H9 (cell line): ENCODE measurements around the gene KDM5D. TPM values are rescaled to one million over a fixed set of nuclear protein-coding genes. Genes with fewer than 3 reads are reported as not detected.

Source experiments
- DNase-seq: peaks from one replicate; pipeline ENCODE4 v3.0.0-alpha.2; 2017
- H2AFZ ChIP-seq: one replicate; pipeline ENCODE4 v1.6.1; 2013; ENCODE audit warnings: mild to moderate bottlenecking, low read length, control low read depth, moderate library complexity
- H2AK5ac ChIP-seq: 2 replicates; pipeline ENCODE4 v1.6.1; 2013; ENCODE audit warnings: low read length, control low read depth, mixed read lengths; ENCODE audit not compliant: insufficient read length
- H2BK120ac ChIP-seq: one replicate; pipeline ENCODE4 v1.6.1; 2013; ENCODE audit warnings: low read depth, mild to moderate bottlenecking, low read length, control low read depth, inconsistent platforms; ENCODE audit not compliant: poor library complexity, severe bottlenecking
- H2BK12ac ChIP-seq: 2 replicates; pipeline ENCODE4 v1.6.1; 2013; ENCODE audit warnings: low read length, control low read depth, mixed read lengths, low read depth; ENCODE audit not compliant: insufficient read length
- H2BK15ac ChIP-seq: 2 replicates; pipeline ENCODE4 v1.6.1; 2013; ENCODE audit warnings: low read depth, low read length, control low read depth
- H2BK20ac ChIP-seq: one replicate; pipeline ENCODE4 v1.6.1; 2013; ENCODE audit warnings: low read depth, mild to moderate bottlenecking, low read length, control low read depth, inconsistent platforms; ENCODE audit not compliant: poor library complexity, severe bottlenecking
- H2BK5ac ChIP-seq: 2 replicates; pipeline ENCODE4 v1.6.1; 2013; ENCODE audit warnings: low read length, control low read depth, mixed read lengths; ENCODE audit not compliant: insufficient read length
- H3K14ac ChIP-seq: 2 replicates; pipeline ENCODE4 v1.6.1; 2013; ENCODE audit warnings: low read length, control low read depth; ENCODE audit not compliant: insufficient read depth
- H3K18ac ChIP-seq: 2 replicates; pipeline ENCODE4 v1.6.1; 2013; ENCODE audit warnings: low read depth, mild to moderate bottlenecking, mixed read lengths, low read length, control low read depth; ENCODE audit not compliant: insufficient read length
- H3K23ac ChIP-seq: 2 replicates; pipeline ENCODE4 v1.6.1; 2013; ENCODE audit warnings: low read length, control low read depth, mixed read lengths, low read depth; ENCODE audit not compliant: insufficient read length
- H3K23me2 ChIP-seq: 2 replicates; pipeline ENCODE4 v1.6.1; 2013; ENCODE audit warnings: low read depth, mild to moderate bottlenecking, mixed read lengths, low read length, control low read depth; ENCODE audit not compliant: insufficient read length, poor library complexity, severe bottlenecking
- H3K27ac ChIP-seq: 2 replicates; pipeline ENCODE4 v1.5.1; 2013; ENCODE audit warnings: low read length, control low read depth, mixed read lengths, low read depth; ENCODE audit not compliant: insufficient read length
- H3K27me3 ChIP-seq: 2 replicates; pipeline ENCODE4 v1.6.1; 2013; ENCODE audit warnings: low read length, control low read depth, inconsistent platforms; ENCODE audit not compliant: insufficient read depth
- H3K4ac ChIP-seq: 2 replicates; pipeline ENCODE4 v1.6.1; 2013; ENCODE audit warnings: low read depth, mild to moderate bottlenecking, control low read depth, inconsistent platforms, low read length, moderate library complexity
- H3K4me1 ChIP-seq: 2 replicates; pipeline ENCODE4 v1.6.1; 2013; ENCODE audit warnings: low read length, control low read depth, inconsistent platforms; ENCODE audit not compliant: insufficient read depth
- H3K4me2 ChIP-seq: 2 replicates; pipeline ENCODE4 v1.6.1; 2013; ENCODE audit warnings: low read length, control low read depth, mixed read lengths; ENCODE audit not compliant: insufficient read length, insufficient read depth
- H3K56ac ChIP-seq: 2 replicates; pipeline ENCODE4 v1.6.1; 2013; ENCODE audit warnings: low read depth, mild to moderate bottlenecking, mixed read lengths, low read length, control low read depth; ENCODE audit not compliant: insufficient read length
- H3K79me1 ChIP-seq: 2 replicates; pipeline ENCODE4 v1.6.1; 2013; ENCODE audit warnings: low read depth, mild to moderate bottlenecking, moderate library complexity, low read length, control low read depth, inconsistent platforms; ENCODE audit not compliant: insufficient read depth, poor library complexity, severe bottlenecking
- H3K79me2 ChIP-seq: 2 replicates; pipeline ENCODE4 v1.6.1; 2013; ENCODE audit warnings: low read length, control low read depth, inconsistent platforms; ENCODE audit not compliant: insufficient read depth
- H3K9ac ChIP-seq: 2 replicates; pipeline ENCODE4 v1.6.1; 2013; ENCODE audit warnings: low read length, control low read depth, mixed read lengths; ENCODE audit not compliant: insufficient read length; ENCODE audit errors: extremely low read depth
- H3K9me3 ChIP-seq: one replicate; pipeline ENCODE4 v1.6.1; 2013; ENCODE audit warnings: low read depth, low read length, inconsistent platforms; ENCODE audit not compliant: control insufficient read depth
- H3T11ph ChIP-seq: one replicate; pipeline ENCODE4 v1.6.1; 2013; ENCODE audit warnings: mild to moderate bottlenecking, low read length, control low read depth, inconsistent platforms
- H4K20me1 ChIP-seq: one replicate; pipeline ENCODE4 v1.6.1; 2013; ENCODE audit not compliant: control insufficient read depth, insufficient read length, insufficient read depth
- H4K5ac ChIP-seq: 2 replicates; pipeline ENCODE4 v1.6.1; 2013; ENCODE audit warnings: low read depth, mild to moderate bottlenecking, mixed read lengths, low read length, control low read depth; ENCODE audit not compliant: insufficient read length
- H4K8ac ChIP-seq: replicated peaks from 2 replicates; pipeline ENCODE4 v1.6.1; 2013; ENCODE audit warnings: low read length, control low read depth, mixed read lengths, low read depth; ENCODE audit not compliant: insufficient read length
- H4K91ac ChIP-seq: 2 replicates; pipeline ENCODE4 v1.6.1; 2013; ENCODE audit warnings: low read depth, mild to moderate bottlenecking, moderate library complexity, mixed read lengths, low read length, control low read depth; ENCODE audit not compliant: insufficient read length
- H3K27ac Mint-ChIP-seq, 3 experiments: 2 replicates in 2 of 3; 3 replicates in 1 of 3; pipeline ENCODE4 v1.8.0; 2020 to 2021; ENCODE audit warnings: mixed read lengths in 3 of 3, mild to moderate bottlenecking in 1 of 3, moderate library complexity in 1 of 3
- H3K27me3 Mint-ChIP-seq: 2 replicates; pipeline ENCODE4 v1.8.0; 2021; ENCODE audit warnings: low read depth, mild to moderate bottlenecking, moderate library complexity, mixed read lengths
- H3K36me3 Mint-ChIP-seq, 3 experiments: 2 replicates in 2 of 3; 3 replicates in 1 of 3; pipeline ENCODE4 v1.8.0; 2020 to 2021; ENCODE audit warnings: low read depth in 3 of 3, mixed read lengths in 3 of 3; ENCODE audit not compliant: insufficient read depth in 1 of 3
- H3K4me1 Mint-ChIP-seq, 2 experiments: 2 replicates each; pipeline ENCODE4 v1.8.0; 2020; ENCODE audit warnings: mixed read lengths in 2 of 2
- H3K4me3 Mint-ChIP-seq, 2 experiments: 2 replicates in 1 of 2; 3 replicates in 1 of 2; pipeline ENCODE4 v1.8.0; 2020 to 2021; ENCODE audit warnings: mild to moderate bottlenecking in 2 of 2, mixed read lengths in 2 of 2, moderate library complexity in 1 of 2
- H3K9me3 Mint-ChIP-seq, 2 experiments: 2 replicates in 1 of 2; 3 replicates in 1 of 2; pipeline ENCODE4 v1.8.0; 2020; ENCODE audit warnings: mild to moderate bottlenecking in 2 of 2, mixed read lengths in 2 of 2, moderate library complexity in 1 of 2
- total RNA-seq: library from RNA; stranded (reverse); gene quantifications from 2 replicates; pipeline ENCODE4 v1.2.1, GENCODE V29; 2021
- TF ChIP-seq, protein P1 (sequence below): fragments of 200-600 bp; sonication (generic); conservative IDR thresholded peaks from 3 replicates; pipeline ENCODE4 v1.8.0; 2021; ENCODE audit warnings: antibody characterized with exemption, mild to moderate bottlenecking

KDM5D gene
- total RNA-seq, 1 experiment from 2014 or later, result not detected

GRCh38 chrY:19742153-19742552, 2.4 kb downstream of the KDM5D start:
- Histone ChIP-seq H3K23me2 (no peaks in the 10 kb centered on the region), H2BK15ac (no peak overlapping the region), H4K8ac (no peak overlapping the region), H4K5ac (no peak overlapping the region), H3K4me2 (no peak overlapping the region), H3K27me3 (no peaks in the 10 kb centered on the region), H4K91ac (no peak overlapping the region), H2AK5ac (no peak overlapping the region), H2BK12ac (no peak overlapping the region), H3K23ac (no peak overlapping the region), H2BK120ac (no peak overlapping the region), H4K20me1 (no peaks in the 10 kb centered on the region), H3K79me1 (no peaks in the 10 kb centered on the region), H3K4me1 (no peaks in the 10 kb centered on the region), H3K4ac (no peak overlapping the region), H3K27ac (no peak overlapping the region), H3K79me2 (no peaks in the 10 kb centered on the region), H2AFZ (no peak overlapping the region), H2BK5ac (no peak overlapping the region), H3K56ac (no peak overlapping the region), H2BK20ac (no peak overlapping the region), H3K9me3 (no peaks in the 10 kb centered on the region), H3K18ac (no peak overlapping the region), H3K14ac (no peak overlapping the region), H3T11ph (no peak overlapping the region), H3K9ac (no peak overlapping the region)
- TF ChIP-seq, protein P1, sequence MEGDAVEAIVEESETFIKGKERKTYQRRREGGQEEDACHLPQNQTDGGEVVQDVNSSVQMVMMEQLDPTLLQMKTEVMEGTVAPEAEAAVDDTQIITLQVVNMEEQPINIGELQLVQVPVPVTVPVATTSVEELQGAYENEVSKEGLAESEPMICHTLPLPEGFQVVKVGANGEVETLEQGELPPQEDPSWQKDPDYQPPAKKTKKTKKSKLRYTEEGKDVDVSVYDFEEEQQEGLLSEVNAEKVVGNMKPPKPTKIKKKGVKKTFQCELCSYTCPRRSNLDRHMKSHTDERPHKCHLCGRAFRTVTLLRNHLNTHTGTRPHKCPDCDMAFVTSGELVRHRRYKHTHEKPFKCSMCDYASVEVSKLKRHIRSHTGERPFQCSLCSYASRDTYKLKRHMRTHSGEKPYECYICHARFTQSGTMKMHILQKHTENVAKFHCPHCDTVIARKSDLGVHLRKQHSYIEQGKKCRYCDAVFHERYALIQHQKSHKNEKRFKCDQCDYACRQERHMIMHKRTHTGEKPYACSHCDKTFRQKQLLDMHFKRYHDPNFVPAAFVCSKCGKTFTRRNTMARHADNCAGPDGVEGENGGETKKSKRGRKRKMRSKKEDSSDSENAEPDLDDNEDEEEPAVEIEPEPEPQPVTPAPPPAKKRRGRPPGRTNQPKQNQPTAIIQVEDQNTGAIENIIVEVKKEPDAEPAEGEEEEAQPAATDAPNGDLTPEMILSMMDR, result no peak
- DNase-seq, result no peak
- Mint-ChIP-seq H3K4me3 (no peak overlapping the region), H3K27me3 (no peaks in the 10 kb centered on the region), H3K27ac (no peak overlapping the region), H3K9me3 (no peaks in the 10 kb centered on the region), H3K4me1 (no peaks in the 10 kb centered on the region), H3K36me3 (no peaks in the 10 kb centered on the region)
